Uterus (tissue), 2 donors: ENCODE results near the gene CD2BP2.

ENCODE experiments used
- CTCF ChIP-seq, 4 experiments: fragments of 200-600 bp in 2 of 4; fragments of 450-650 bp in 2 of 4; sonication (generic) in 2 of 4; IDR thresholded peaks; one replicate each; pipeline ENCODE4 v1.5.1; 2016 to 2019; ENCODE audit warnings: antibody characterized with exemption in 4 of 4, mild to moderate bottlenecking in 2 of 4, moderate library complexity in 1 of 4
- POLR2A ChIP-seq, 2 donors: fragments of 450-650 bp; IDR thresholded peaks; one replicate each; pipeline ENCODE4 v1.6.1; 2016; ENCODE audit warnings: antibody characterized with exemption in 2 of 2, mild to moderate bottlenecking in 1 of 2, moderate library complexity in 1 of 2

GRCh38 chr16:30397056-30397455, 41.9 kb upstream of the CD2BP2 start:
- no peak for TF ChIP-seq CTCF (IDR thresholded peaks at IDR 0.05)
- no peak for TF ChIP-seq POLR2A (IDR thresholded peaks at IDR 0.05)
